NAMALWA (cell line): ENCODE measurements around the gene PYDC1.
"Not testable (repeated sequence)": the region's sequence is repeated elsewhere in the genome, so short reads cannot be mapped to it uniquely, and the experiment has no call there.

Experiments used
- DNase-seq: peaks from one replicate; pipeline ENCODE4 v3.0.0-alpha.2; 2015; ENCODE audit warnings: low spot score

The PYDC1 gene

DNA sequence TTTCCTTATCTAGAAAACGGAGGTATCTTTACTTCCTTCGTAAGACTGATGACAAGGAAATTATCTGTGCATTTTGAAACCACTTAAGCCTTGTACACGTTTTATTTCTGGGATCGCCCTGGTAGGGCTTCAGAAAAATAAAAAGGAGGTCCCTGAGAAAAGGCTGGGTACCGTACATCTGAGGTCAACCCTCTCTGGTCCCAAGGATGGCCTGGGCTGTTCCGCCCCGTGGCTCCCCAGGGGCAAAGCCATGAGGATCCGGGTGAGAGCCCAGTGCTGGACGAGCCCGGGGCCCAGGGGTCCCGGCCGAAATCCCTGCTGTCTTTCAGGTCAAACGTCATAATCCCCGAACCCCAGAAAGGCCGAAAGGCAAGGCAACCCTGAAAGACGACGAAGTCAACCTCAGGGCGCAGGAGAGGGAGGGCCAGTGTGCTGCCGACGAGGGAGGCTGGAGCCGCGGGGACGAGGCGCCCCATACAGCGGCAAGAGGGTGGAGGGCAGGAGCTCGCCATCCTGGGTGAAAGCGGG lies 37.7 kb downstream of the PYDC1 start:
- no peak for DNase-seq

- no peak for DNase-seq
Measured at GRCh38 chr16:31177136-31177535, 39.8 kb downstream of the PYDC1 start.

- not testable (repeated sequence) for DNase-seq
Measured at GRCh38 chr16:31170048-31170447, 46.9 kb downstream of the PYDC1 start.

GRCh38 chr16:31168848-31169247 lies 48.1 kb downstream of the PYDC1 start:
- no peak for DNase-seq

DNA sequence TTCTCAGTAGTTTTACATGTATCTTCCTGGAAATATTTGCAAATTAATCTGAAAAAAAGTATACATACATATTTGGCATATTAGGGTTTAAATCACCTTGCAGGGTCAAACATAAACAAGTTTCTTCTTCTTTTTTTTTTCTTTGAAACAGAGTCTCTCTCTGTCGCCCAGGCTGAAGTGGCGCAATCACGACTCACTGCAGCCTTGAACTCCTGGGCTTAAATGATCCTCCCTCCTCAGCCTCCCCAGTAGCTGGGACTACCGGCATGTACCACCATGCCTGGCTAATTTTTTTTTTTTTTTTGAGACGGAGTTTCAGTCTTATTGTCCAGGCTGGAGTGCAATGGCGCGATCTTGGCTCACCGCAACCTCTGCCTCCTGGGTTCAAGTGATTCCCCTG lies 49.6 kb downstream of the PYDC1 start:
- no peak for DNase-seq
